HFFc6 (cell line): Measurements from ENCODE around the gene PDZD2. TPM values are rescaled to one million over a fixed set of nuclear protein-coding genes. Genes with fewer than 3 reads are reported as not detected.

Source experiments
- DNase-seq: peaks from one replicate; pipeline ENCODE4 v3.0.0-alpha.2; 2018
- H3K27ac Mint-ChIP-seq: 2 replicates; pipeline ENCODE4 v1.8.0; 2020; ENCODE audit warnings: mild to moderate bottlenecking, mixed read lengths
- H3K27me3 Mint-ChIP-seq: 2 replicates; pipeline ENCODE4 v1.8.0; 2021; ENCODE audit warnings: mild to moderate bottlenecking, moderate library complexity, mixed read lengths; ENCODE audit not compliant: insufficient read depth
- H3K36me3 Mint-ChIP-seq: 2 replicates; pipeline ENCODE4 v1.8.0; 2021; ENCODE audit warnings: low read depth, mixed read lengths
- H3K4me1 Mint-ChIP-seq: 2 replicates; pipeline ENCODE4 v1.8.0; 2020; ENCODE audit warnings: low read depth, mixed read lengths
- H3K4me3 Mint-ChIP-seq: 2 replicates; pipeline ENCODE4 v1.8.0; 2020; ENCODE audit warnings: mild to moderate bottlenecking, moderate library complexity, mixed read lengths
- H3K9me3 Mint-ChIP-seq: 2 replicates; pipeline ENCODE4 v1.8.0; 2020; ENCODE audit warnings: mild to moderate bottlenecking, mixed read lengths
- total RNA-seq, 6 experiments: library from RNA; stranded (reverse); fragmentation: NEBNext Ultra II Directional; extraction: Animal tissue kit (Norgen Biotek cat#: 25700); gene quantifications; 2 replicates in 1 of 6; 3 replicates in 5 of 6; pipeline ENCODE4 v1.2.3, GENCODE V29; 2021
- TF ChIP-seq, protein P1 (sequence below): fragments of 200-600 bp; sonication (generic); IDR thresholded peaks from 2 replicates; pipeline ENCODE4 v1.5.0; 2021; ENCODE audit warnings: antibody characterized with exemption, mild to moderate bottlenecking

PDZD2 gene
- total RNA-seq, 6 experiments from 2014 or later: 0.02 to 0.12 (median 0.09) TPM

- no peak overlapping the region for H3K4me3 Mint-ChIP-seq
- no peak overlapping the region for H3K27ac Mint-ChIP-seq
- no peak for DNase-seq
- H3K36me3 Mint-ChIP-seq: no peaks in the 10 kb centered on the region; the same call in 1 of the 2 replicates
- H3K27me3 Mint-ChIP-seq: peaks cover 25% of the 10 kb centered on the region
- TF ChIP-seq, protein P1, sequence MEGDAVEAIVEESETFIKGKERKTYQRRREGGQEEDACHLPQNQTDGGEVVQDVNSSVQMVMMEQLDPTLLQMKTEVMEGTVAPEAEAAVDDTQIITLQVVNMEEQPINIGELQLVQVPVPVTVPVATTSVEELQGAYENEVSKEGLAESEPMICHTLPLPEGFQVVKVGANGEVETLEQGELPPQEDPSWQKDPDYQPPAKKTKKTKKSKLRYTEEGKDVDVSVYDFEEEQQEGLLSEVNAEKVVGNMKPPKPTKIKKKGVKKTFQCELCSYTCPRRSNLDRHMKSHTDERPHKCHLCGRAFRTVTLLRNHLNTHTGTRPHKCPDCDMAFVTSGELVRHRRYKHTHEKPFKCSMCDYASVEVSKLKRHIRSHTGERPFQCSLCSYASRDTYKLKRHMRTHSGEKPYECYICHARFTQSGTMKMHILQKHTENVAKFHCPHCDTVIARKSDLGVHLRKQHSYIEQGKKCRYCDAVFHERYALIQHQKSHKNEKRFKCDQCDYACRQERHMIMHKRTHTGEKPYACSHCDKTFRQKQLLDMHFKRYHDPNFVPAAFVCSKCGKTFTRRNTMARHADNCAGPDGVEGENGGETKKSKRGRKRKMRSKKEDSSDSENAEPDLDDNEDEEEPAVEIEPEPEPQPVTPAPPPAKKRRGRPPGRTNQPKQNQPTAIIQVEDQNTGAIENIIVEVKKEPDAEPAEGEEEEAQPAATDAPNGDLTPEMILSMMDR: no peak
- H3K9me3 Mint-ChIP-seq: no peaks in the 10 kb centered on the region
- no peaks in the 10 kb centered on the region for H3K4me1 Mint-ChIP-seq
These were observed 24.5 kb upstream of the PDZD2 start for GRCh38 chr5:31614151-31615020.

GRCh38 chr5:31617867-31618266 lies 21.1 kb upstream of the PDZD2 start:
- H3K27me3 Mint-ChIP-seq: peaks cover 41% of the 10 kb centered on the region
- no peak overlapping the region for H3K27ac Mint-ChIP-seq
- H3K9me3 Mint-ChIP-seq: no peaks in the 10 kb centered on the region
- no peak overlapping the region for H3K4me3 Mint-ChIP-seq
- H3K4me1 Mint-ChIP-seq: no peaks in the 10 kb centered on the region
- H3K36me3 Mint-ChIP-seq: no peaks in the 10 kb centered on the region; the same call in 1 of the 2 replicates
- TF ChIP-seq, protein P1: no peak
- no peak for DNase-seq

GRCh38 chr5:31620026-31620425 lies 18.9 kb upstream of the PDZD2 start:
- Mint-ChIP-seq H3K27ac (no peak overlapping the region), H3K4me1 (no peaks in the 10 kb centered on the region), H3K4me3 (no peak overlapping the region), H3K27me3 (peaks cover 44% of the 10 kb centered on the region), H3K36me3 (no peaks in the 10 kb centered on the region; the same call in 1 of the 2 replicates), H3K9me3 (no peaks in the 10 kb centered on the region)
- no peak for DNase-seq
- TF ChIP-seq, protein P1: no peak

DNA sequence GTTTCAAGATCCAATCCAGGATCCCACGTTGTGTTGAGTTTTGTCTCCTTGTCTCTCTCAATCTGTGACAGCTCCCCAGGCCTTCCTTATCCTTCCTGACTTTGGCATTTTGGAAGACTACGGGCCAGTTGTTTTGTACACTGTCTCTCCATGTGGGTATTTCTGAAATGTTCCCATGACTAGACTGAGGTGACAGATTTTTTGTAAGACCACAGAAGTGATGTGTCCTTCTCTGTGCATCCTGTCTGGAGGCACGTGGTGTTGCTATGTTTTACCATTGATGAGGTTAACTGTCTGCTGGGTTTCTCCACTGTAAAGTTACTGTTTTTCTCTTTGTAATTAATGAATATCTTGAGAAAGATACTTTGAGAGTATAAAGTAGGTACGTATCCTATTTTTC lies 15.7 kb upstream of the PDZD2 start:
- no peak overlapping the region for H3K4me3 Mint-ChIP-seq
- H3K27ac Mint-ChIP-seq: no peak overlapping the region
- H3K27me3 Mint-ChIP-seq: peaks cover 36% of the 10 kb centered on the region
- no peaks in the 10 kb centered on the region for H3K36me3 Mint-ChIP-seq
- H3K4me1 Mint-ChIP-seq: no peaks in the 10 kb centered on the region
- no peaks in the 10 kb centered on the region for H3K9me3 Mint-ChIP-seq
- TF ChIP-seq, protein P1: no peak
- no peak for DNase-seq

GRCh38 chr5:31625394-31625793 lies 13.5 kb upstream of the PDZD2 start:
- H3K4me3 Mint-ChIP-seq: no peak overlapping the region

More at GRCh38 chr5:31625394-31625793, 13.5 kb upstream of the PDZD2 start:
- H3K9me3 Mint-ChIP-seq: no peaks in the 10 kb centered on the region
- H3K27me3 Mint-ChIP-seq: peaks cover 24% of the 10 kb centered on the region
- H3K4me1 Mint-ChIP-seq: no peaks in the 10 kb centered on the region
- TF ChIP-seq, protein P1: no peak
- DNase-seq: no peak
- no peaks in the 10 kb centered on the region for H3K36me3 Mint-ChIP-seq
- H3K27ac Mint-ChIP-seq: no peak overlapping the region
